ENCODE data around the gene EIF2A. TPM values are rescaled to one million over a fixed set of nuclear protein-coding genes. Genes with fewer than 3 reads are reported as not detected.
"Not testable (repeated sequence)": the region's sequence is repeated elsewhere in the genome, so short reads cannot be mapped to it uniquely, and the experiment has no call there.

EIF2A gene
- total and polyA plus RNA-seq, 4 donors = 59.5 to 127 (median 69.6) TPM

- no peak for ATAC-seq (ENCODE audit: insufficient read depth, low FRiP score)
- 91 to 94% methylated on average over 4 of the region's 4 CpGs for WGBS, 2 donors
- Histone ChIP-seq H3K4me1 (ENCODE audit: control insufficient read depth in 5 of 5, insufficient read depth in 5 of 5, low read length in 5 of 5) (peaks cover 0 to 2% (median 0%) of the 10 kb centered on the region in 5 donors), H3K9me3 (ENCODE audit: control insufficient read depth in 4 of 4, insufficient read depth in 3 of 4, low read length in 3 of 4) (no peaks in the 10 kb centered on the region), H3K9ac (ENCODE audit: insufficient read depth in 1 of 2, low read length in 2 of 2) (no peak overlapping the region), H3K36me3 (ENCODE audit: control insufficient read depth in 4 of 4, insufficient read depth in 4 of 4, low read length in 4 of 4) (peaks cover 0 to 3% (median 0%) of the 10 kb centered on the region in 4 donors), H3K4me3 (no peak overlapping the region), H3K27me3 (ENCODE audit: control insufficient read depth in 3 of 3, insufficient read depth in 3 of 3, low read length in 2 of 3) (no peaks in the 10 kb centered on the region), H3K27ac (ENCODE audit: low read depth in 1 of 2, low read length in 1 of 2) (no peak overlapping the region)
- no peak for TF ChIP-seq CTCF (IDR thresholded peaks at IDR 0.05; ENCODE audit: control extremely low read depth, extremely low read depth)
- no peak for DNase-seq
Observed at GRCh38 chr3:150594150-150594549, 47.6 kb downstream of the EIF2A start.

GRCh38 chr3:150597646-150598045, 51.1 kb downstream of the EIF2A start:
- Histone ChIP-seq H3K27ac (ENCODE audit: low read depth in 1 of 2, low read length in 1 of 2) (no peak overlapping the region), H3K27me3 (ENCODE audit: control insufficient read depth in 3 of 3, insufficient read depth in 3 of 3, low read length in 2 of 3) (no peaks in the 10 kb centered on the region), H3K4me1 (ENCODE audit: control insufficient read depth in 5 of 5, insufficient read depth in 5 of 5, low read length in 5 of 5) (peaks cover 0 to 9% (median 3%) of the 10 kb centered on the region in 5 donors), H3K36me3 (ENCODE audit: control insufficient read depth in 4 of 4, insufficient read depth in 4 of 4, low read length in 4 of 4) (peaks cover 0 to 3% (median 0%) of the 10 kb centered on the region in 4 donors), H3K9me3 (ENCODE audit: control insufficient read depth in 4 of 4, insufficient read depth in 3 of 4, low read length in 3 of 4) (no peaks in the 10 kb centered on the region), H3K4me3 (no peak overlapping the region), H3K9ac (ENCODE audit: insufficient read depth in 1 of 2, low read length in 2 of 2) (no peak overlapping the region)
- WGBS, 2 donors = 83 to 91% methylated on average over 4 of the region's 4 CpGs
- ATAC-seq (ENCODE audit: insufficient read depth, low FRiP score) = no peak
- DNase-seq = no peak
- TF ChIP-seq CTCF (IDR thresholded peaks at IDR 0.05; ENCODE audit: control extremely low read depth, extremely low read depth) = no peak

GRCh38 chr3:150599611-150600297, 53.2 kb downstream of the EIF2A start:
- no peak for TF ChIP-seq CTCF (IDR thresholded peaks at IDR 0.05; ENCODE audit: control extremely low read depth, extremely low read depth)
- Histone ChIP-seq H3K27ac (ENCODE audit: low read depth in 1 of 2, low read length in 1 of 2) (peak overlapping the region in 1 of 2 donors; percentile 73), H3K4me3 (no peak overlapping the region), H3K36me3 (ENCODE audit: control insufficient read depth in 4 of 4, insufficient read depth in 4 of 4, low read length in 4 of 4) (no peaks in the 10 kb centered on the region), H3K9me3 (ENCODE audit: control insufficient read depth in 4 of 4, insufficient read depth in 3 of 4, low read length in 3 of 4) (no peaks in the 10 kb centered on the region), H3K4me1 (ENCODE audit: control insufficient read depth in 5 of 5, insufficient read depth in 5 of 5, low read length in 5 of 5) (peaks cover 0 to 11% (median 5%) of the 10 kb centered on the region in 5 donors), H3K27me3 (ENCODE audit: control insufficient read depth in 3 of 3, insufficient read depth in 3 of 3, low read length in 2 of 3) (no peaks in the 10 kb centered on the region), H3K9ac (ENCODE audit: insufficient read depth in 1 of 2, low read length in 2 of 2) (no peak overlapping the region)
- ATAC-seq (ENCODE audit: insufficient read depth, low FRiP score) (no peak), DNase-seq (no peak)
- WGBS, 2 donors = 73 to 74% methylated on average over 4 of the region's 4 CpGs

DNA sequence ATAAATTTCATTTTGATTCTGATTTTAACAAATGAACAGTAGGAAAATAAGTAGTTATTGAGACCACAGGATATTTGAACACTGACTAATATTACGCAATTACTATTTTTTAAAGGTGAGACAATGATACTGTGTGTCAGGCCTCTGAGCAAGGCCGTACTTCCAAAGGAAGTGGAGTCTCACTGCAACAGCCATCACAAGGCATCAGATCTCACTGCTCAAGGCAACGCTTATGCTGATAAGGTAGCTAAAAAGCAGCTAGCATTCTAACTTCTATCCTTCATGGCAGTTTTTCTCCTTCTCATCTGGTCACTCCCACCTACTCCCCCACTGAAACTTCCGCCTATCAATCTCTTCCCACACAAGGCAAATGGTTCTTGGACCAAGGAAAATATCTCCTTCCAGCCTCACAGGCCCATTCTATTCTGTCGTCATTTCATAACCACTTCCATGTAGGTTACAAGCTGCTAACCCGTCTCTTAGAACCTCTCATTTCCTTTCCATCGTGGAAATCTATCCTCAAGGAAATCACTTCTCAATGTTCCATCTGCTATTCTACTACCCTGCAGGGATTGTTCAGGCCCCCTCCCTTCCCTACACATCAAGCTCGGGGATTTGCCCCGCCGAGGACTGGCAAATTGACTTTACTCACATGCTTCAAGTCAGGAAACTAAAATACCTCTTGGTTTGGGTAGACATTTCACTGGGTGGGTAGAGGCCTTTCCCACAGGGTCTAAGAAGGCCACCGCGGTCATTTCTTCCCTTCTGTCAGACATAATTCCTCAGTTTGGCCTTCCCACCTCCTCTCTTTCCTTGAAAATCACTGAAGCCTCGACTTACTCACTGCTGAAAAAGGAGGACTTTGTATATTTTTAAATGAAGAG, 54.3 kb downstream of the EIF2A start:
- not testable (repeated sequence) for H3K4me3 ChIP-seq; ATAC-seq (ENCODE audit: insufficient read depth, low FRiP score); DNase-seq; H3K27me3 ChIP-seq (ENCODE audit: control insufficient read depth in 3 of 3, insufficient read depth in 3 of 3, low read length in 2 of 3); H3K36me3 ChIP-seq (ENCODE audit: control insufficient read depth in 4 of 4, insufficient read depth in 4 of 4, low read length in 4 of 4); H3K9me3 ChIP-seq (ENCODE audit: control insufficient read depth in 4 of 4, insufficient read depth in 3 of 4, low read length in 3 of 4); H3K9ac ChIP-seq (ENCODE audit: insufficient read depth in 1 of 2, low read length in 2 of 2)
- Histone ChIP-seq H3K4me1 (ENCODE audit: control insufficient read depth in 5 of 5, insufficient read depth in 5 of 5, low read length in 5 of 5) (peaks cover 0 to 11% (median 5%) of the 10 kb centered on the region in 5 donors), H3K27ac (ENCODE audit: low read depth in 1 of 2, low read length in 1 of 2) (peak overlapping the region in 1 of 2 donors; percentile 41)
- 81 to 89% methylated on average over 13 of the region's 13 CpGs for WGBS, 2 donors
